ENCODE results near the gene SLC35E2B. TPM values are rescaled to one million over a fixed set of nuclear protein-coding genes. Genes with fewer than 3 reads are reported as not detected.
"Not testable (repeated sequence)": the region's sequence is repeated elsewhere in the genome, so short reads cannot be mapped to it uniquely, and the experiment has no call there.

SLC35E2B gene
- total and polyA plus RNA-seq, 2 donors (not counting 1 experiment from before 2014, with no cell fraction given) = 17.5 to 55.8 TPM

DNA sequence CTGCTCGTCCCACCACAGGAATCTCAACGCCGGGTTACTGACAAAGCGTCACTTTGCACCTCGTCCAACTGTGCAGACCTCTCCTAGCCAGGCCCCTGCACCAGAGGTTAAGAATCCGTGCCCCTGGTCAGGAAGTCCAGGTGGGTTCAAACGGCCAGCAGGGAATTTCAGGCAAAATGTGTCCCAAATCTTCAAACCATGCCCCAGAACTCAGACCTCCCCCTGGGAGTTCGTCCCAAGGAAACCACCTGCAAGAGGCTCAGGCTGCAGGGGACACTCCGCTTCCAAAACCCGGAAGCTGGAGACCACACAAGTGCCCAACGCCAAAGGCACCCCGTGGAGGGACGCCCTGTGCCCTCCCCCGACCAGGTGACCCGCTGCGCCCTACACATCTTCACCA lies 1.2 kb downstream of the SLC35E2B start:
- DNase-seq (ENCODE audit: low read depth in 2 of 2); H3K9ac ChIP-seq (ENCODE audit: insufficient read depth, low read length); H3K27ac ChIP-seq (ENCODE audit: insufficient read depth, low read length); H4K20me1 ChIP-seq (ENCODE audit: control insufficient read depth, extremely low read depth, insufficient read depth, low read length); H2AFZ ChIP-seq (ENCODE audit: low read length); H3K4me1 ChIP-seq (ENCODE audit: control insufficient read depth, extremely low read depth, insufficient read depth, low read length); H3K36me3 ChIP-seq (ENCODE audit: control insufficient read depth, insufficient read depth, low read length); H3K27me3 ChIP-seq (ENCODE audit: control insufficient read depth, insufficient read depth, low read length); H3K9me3 ChIP-seq (ENCODE audit: control insufficient read depth, insufficient read depth, low read depth, low read length); H3K4me2 ChIP-seq (ENCODE audit: extremely low read depth, insufficient read depth, low read length): not testable (repeated sequence)
- H3K4me3 ChIP-seq (replicated peaks in 1 of 4; ENCODE audit: control extremely low read depth in 1 of 4, insufficient read depth in 1 of 4, low read depth in 3 of 4, low read length in 4 of 4) = peak overlapping the region in 1 of 4 experiments; percentile 53
- peaks cover 19% of the 10 kb centered on the region for H3K79me2 ChIP-seq (ENCODE audit: control insufficient read depth, insufficient read depth, low read length)

- DNase-seq (ENCODE audit: low read depth in 2 of 2); H3K36me3 ChIP-seq (ENCODE audit: control insufficient read depth, insufficient read depth, low read length); H3K9ac ChIP-seq (ENCODE audit: insufficient read depth, low read length); H3K4me2 ChIP-seq (ENCODE audit: extremely low read depth, insufficient read depth, low read length); H3K27me3 ChIP-seq (ENCODE audit: control insufficient read depth, insufficient read depth, low read length); H2AFZ ChIP-seq (ENCODE audit: low read length); H3K9me3 ChIP-seq (ENCODE audit: control insufficient read depth, insufficient read depth, low read depth, low read length); H3K4me1 ChIP-seq (ENCODE audit: control insufficient read depth, extremely low read depth, insufficient read depth, low read length); H4K20me1 ChIP-seq (ENCODE audit: control insufficient read depth, extremely low read depth, insufficient read depth, low read length); H3K27ac ChIP-seq (ENCODE audit: insufficient read depth, low read length); H3K4me3 ChIP-seq (replicated peaks in 1 of 4; ENCODE audit: control extremely low read depth in 1 of 4, insufficient read depth in 1 of 4, low read depth in 3 of 4, low read length in 4 of 4): not testable (repeated sequence)
- H3K79me2 ChIP-seq (ENCODE audit: control insufficient read depth, insufficient read depth, low read length) = peaks cover 27% of the 10 kb centered on the region
Observed at GRCh38 chr1:1689526-1689925, 3.1 kb downstream of the SLC35E2B start.

- no peak for DNase-seq (ENCODE audit: low read depth in 2 of 2)
- no peak for TF ChIP-seq EZH2 (IDR thresholded peaks at IDR 0.05; ENCODE audit: low read length, missing control alignments)
- TF ChIP-seq, protein P1, sequence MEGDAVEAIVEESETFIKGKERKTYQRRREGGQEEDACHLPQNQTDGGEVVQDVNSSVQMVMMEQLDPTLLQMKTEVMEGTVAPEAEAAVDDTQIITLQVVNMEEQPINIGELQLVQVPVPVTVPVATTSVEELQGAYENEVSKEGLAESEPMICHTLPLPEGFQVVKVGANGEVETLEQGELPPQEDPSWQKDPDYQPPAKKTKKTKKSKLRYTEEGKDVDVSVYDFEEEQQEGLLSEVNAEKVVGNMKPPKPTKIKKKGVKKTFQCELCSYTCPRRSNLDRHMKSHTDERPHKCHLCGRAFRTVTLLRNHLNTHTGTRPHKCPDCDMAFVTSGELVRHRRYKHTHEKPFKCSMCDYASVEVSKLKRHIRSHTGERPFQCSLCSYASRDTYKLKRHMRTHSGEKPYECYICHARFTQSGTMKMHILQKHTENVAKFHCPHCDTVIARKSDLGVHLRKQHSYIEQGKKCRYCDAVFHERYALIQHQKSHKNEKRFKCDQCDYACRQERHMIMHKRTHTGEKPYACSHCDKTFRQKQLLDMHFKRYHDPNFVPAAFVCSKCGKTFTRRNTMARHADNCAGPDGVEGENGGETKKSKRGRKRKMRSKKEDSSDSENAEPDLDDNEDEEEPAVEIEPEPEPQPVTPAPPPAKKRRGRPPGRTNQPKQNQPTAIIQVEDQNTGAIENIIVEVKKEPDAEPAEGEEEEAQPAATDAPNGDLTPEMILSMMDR (conservative IDR thresholded peaks at IDR 0.05 in 1 of 2, IDR thresholded peaks at IDR 0.05 in 1 of 2; ENCODE audit: low read depth in 1 of 2, low read length in 2 of 2) = no peak
- H3K4me3 ChIP-seq (replicated peaks in 1 of 4; ENCODE audit: control extremely low read depth in 1 of 4, insufficient read depth in 1 of 4, low read depth in 3 of 4, low read length in 4 of 4) = no peak overlapping the region
- no peaks in the 10 kb centered on the region for H3K9me3 ChIP-seq (ENCODE audit: control insufficient read depth, insufficient read depth, low read depth, low read length)
- H3K4me1 ChIP-seq (ENCODE audit: control insufficient read depth, extremely low read depth, insufficient read depth, low read length) = peaks cover 6% of the 10 kb centered on the region
- H3K36me3 ChIP-seq (ENCODE audit: control insufficient read depth, insufficient read depth, low read length) = peaks cover 4% of the 10 kb centered on the region
- H3K79me2 ChIP-seq (ENCODE audit: control insufficient read depth, insufficient read depth, low read length) = peaks cover 40% of the 10 kb centered on the region
- no peaks in the 10 kb centered on the region for H4K20me1 ChIP-seq (ENCODE audit: control insufficient read depth, extremely low read depth, insufficient read depth, low read length)
- H3K4me2 ChIP-seq (ENCODE audit: extremely low read depth, insufficient read depth, low read length) = no peak overlapping the region
- no peak overlapping the region for H3K27ac ChIP-seq (ENCODE audit: insufficient read depth, low read length)
- no peaks in the 10 kb centered on the region for H3K27me3 ChIP-seq (ENCODE audit: control insufficient read depth, insufficient read depth, low read length)
- no peak overlapping the region for H2AFZ ChIP-seq (ENCODE audit: low read length)
- no peak overlapping the region for H3K9ac ChIP-seq (ENCODE audit: insufficient read depth, low read length)
Observed at GRCh38 chr1:1687846-1688245, 4.7 kb downstream of the SLC35E2B start.

GRCh38 chr1:1684031-1684681 lies 8.4 kb downstream of the SLC35E2B start:
- Histone ChIP-seq H4K20me1 (ENCODE audit: control insufficient read depth, extremely low read depth, insufficient read depth, low read length) (no peaks in the 10 kb centered on the region), H3K79me2 (ENCODE audit: control insufficient read depth, insufficient read depth, low read length) (peaks cover 49% of the 10 kb centered on the region)

More at GRCh38 chr1:1684031-1684681, 8.4 kb downstream of the SLC35E2B start:
- Histone ChIP-seq H3K27ac (ENCODE audit: insufficient read depth, low read length) (no peak overlapping the region), H3K27me3 (ENCODE audit: control insufficient read depth, insufficient read depth, low read length) (no peaks in the 10 kb centered on the region), H2AFZ (ENCODE audit: low read length) (no peak overlapping the region), H3K9me3 (ENCODE audit: control insufficient read depth, insufficient read depth, low read depth, low read length) (no peaks in the 10 kb centered on the region), H3K36me3 (ENCODE audit: control insufficient read depth, insufficient read depth, low read length) (peaks cover 4% of the 10 kb centered on the region), H3K4me1 (ENCODE audit: control insufficient read depth, extremely low read depth, insufficient read depth, low read length) (peaks cover 6% of the 10 kb centered on the region), H3K4me2 (ENCODE audit: extremely low read depth, insufficient read depth, low read length) (no peak overlapping the region), H3K4me3 (replicated peaks in 1 of 4; ENCODE audit: control extremely low read depth in 1 of 4, insufficient read depth in 1 of 4, low read depth in 3 of 4, low read length in 4 of 4) (no peak overlapping the region), H3K9ac (ENCODE audit: insufficient read depth, low read length) (no peak overlapping the region)
- DNase-seq (ENCODE audit: low read depth in 2 of 2) = no peak
- no peak for TF ChIP-seq EZH2 (IDR thresholded peaks at IDR 0.05; ENCODE audit: low read length, missing control alignments)
- TF ChIP-seq, protein P1 (conservative IDR thresholded peaks at IDR 0.05 in 1 of 2, IDR thresholded peaks at IDR 0.05 in 1 of 2; ENCODE audit: low read depth in 1 of 2, low read length in 2 of 2) = no peak
